Measurements from ENCODE around the gene AVPR2.

Gene AVPR2

DNA sequence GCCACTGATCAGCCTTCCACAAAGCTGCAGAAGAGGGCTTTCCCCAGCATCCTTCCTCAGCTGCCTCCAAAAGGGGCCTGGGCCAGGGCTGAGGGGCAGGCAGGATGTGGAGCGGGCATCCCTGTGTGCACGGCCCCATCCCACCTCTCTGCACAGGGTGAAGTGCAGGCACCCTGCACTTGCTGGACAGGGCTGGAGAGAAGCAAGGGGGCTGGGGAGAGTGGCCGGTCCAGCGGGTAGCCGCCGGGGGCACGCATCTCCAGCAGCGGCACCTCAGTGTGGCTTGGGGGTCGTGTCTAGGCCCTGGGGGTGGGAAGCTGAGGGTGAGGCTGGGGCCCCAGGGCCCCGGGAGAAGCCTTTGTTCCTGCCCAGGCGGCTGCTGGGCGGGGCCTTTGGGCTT is 3.0 kb downstream of the AVPR2 start:
- Mint-ChIP-seq H3K36me3 (ENCODE audit: low read depth) (peaks cover 58% of the 10 kb centered on the region), H3K27ac (no peak overlapping the region)
- intact Hi-C loops (cut with micrococcal nuclease) = no loop called here

DNA sequence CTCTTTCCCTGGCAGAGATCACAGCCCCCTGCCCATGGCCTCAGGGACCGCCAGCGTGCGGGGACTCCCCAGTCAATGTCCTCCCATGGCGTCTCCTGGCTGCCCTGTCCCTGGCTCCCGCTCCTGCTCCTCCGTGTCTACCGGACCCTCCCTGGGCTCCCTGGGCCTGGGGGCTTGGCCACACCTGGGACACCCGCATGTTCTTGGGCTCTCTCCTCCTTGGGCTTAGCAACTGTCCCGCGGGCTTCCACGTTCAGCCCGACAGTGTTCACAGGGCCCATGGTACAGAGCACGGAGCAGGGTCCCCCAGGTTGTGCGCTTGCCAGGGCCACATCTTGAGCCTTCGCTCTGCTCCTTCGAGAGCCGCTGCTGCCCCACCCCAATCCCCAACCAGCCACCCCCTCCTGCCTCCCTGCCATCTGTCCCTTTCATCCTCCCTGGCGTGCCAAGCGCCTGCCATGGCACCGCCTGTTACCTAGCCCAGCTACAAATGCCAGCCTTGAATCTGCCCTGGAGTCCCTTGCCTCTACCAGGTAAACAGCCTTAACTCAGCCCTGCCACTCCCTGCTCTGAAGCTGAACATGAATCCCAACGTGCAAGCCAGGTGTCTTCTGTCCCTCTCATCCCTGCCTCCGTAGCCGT is 3.9 kb downstream of the AVPR2 start:
- H3K9me3 Mint-ChIP-seq = no peaks in the 10 kb centered on the region
- intact Hi-C loops (cut with micrococcal nuclease) = no loop called here

More for the DNA sequence above, 3.0 kb downstream of the AVPR2 start:
- Mint-ChIP-seq H3K4me3 (no peak overlapping the region), H3K9me3 (no peaks in the 10 kb centered on the region), H3K4me1 (ENCODE audit: low read depth) (peaks cover 55% of the 10 kb centered on the region), H3K27me3 (no peaks in the 10 kb centered on the region)

DNA sequence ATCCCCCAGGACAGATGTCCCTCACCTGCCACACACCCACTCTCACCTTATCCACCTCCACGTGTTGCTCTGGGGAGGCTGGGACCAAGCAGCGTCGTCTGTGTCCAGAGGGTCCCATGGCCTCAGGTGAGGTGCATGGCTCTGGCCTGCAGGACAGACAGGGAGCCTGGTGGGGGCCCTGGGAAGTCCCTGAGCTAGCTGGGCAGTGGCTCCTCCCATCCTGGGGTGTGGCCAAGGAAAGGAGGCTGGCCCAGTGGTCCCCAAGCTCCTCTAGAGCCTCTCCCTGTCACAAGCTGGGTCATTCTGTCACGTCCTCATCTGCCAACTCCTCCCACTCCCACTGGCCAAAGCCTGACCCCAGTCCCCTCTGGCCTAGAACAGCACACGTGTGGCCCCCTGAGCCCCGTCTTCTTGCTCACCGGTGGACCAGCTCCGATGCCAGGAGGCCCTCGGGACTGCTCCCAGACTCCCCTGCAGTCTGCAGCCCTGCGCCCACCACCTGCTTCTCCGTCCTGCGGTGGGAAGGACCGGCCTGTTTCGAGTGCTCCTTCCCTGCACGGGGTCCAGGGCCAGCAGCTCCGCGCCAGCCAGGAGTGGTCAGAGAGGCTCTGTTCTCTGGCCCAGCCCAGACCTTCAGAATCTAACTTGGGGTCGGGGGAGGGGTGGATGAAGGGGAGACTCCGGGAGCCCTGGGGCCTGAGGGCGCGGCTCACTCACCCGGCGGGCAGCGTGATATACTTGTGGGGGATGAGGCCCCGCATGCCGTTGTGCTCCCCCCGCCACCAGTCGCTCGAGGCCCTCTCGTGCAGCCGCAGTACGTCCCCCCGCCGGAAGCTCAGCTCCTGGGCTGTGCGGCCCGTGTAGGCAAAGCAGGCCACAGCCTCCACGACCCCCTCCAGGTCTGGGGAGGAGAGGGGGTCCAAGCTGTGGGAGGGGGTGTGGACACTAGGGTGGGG is 4.8 kb downstream of the AVPR2 start:
- Mint-ChIP-seq H3K36me3 (ENCODE audit: low read depth) (peaks cover 77% of the 10 kb centered on the region), H3K27ac (no peak overlapping the region), H3K4me1 (ENCODE audit: low read depth) (peaks cover 37% of the 10 kb centered on the region), H3K4me3 (no peak overlapping the region), H3K9me3 (no peaks in the 10 kb centered on the region), H3K27me3 (no peaks in the 10 kb centered on the region)
- intact Hi-C loops (cut with micrococcal nuclease) = no loop called here

More for the DNA sequence above, 3.9 kb downstream of the AVPR2 start:
- Mint-ChIP-seq H3K27ac (peak overlapping the region; percentile 25), H3K36me3 (ENCODE audit: low read depth) (peaks cover 67% of the 10 kb centered on the region), H3K4me3 (no peak overlapping the region), H3K4me1 (ENCODE audit: low read depth) (peaks cover 47% of the 10 kb centered on the region), H3K27me3 (no peaks in the 10 kb centered on the region)

DNA sequence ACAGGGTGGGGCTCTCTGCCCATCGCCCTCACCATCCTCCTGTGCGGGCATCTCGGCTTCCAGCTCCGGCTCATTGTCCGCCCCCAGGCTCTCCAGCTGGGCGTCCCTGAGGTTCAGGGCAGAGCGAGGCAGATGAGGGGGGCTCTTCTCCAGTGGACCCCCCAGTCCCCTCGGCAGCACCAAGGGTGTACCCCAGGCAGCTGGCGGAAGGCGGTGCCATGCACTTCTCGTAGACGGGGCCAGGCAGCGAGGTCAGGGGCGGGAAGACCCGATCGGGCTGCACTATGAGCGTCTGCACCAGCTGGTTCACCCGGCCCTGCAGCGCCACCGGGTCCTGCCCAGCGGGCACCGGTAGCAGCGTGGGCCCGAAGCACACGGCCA is 5.5 kb downstream of the AVPR2 start:
- H3K27ac Mint-ChIP-seq = no peak overlapping the region
- H3K4me1 Mint-ChIP-seq (ENCODE audit: low read depth) = peaks cover 32% of the 10 kb centered on the region
- H3K27me3 Mint-ChIP-seq = no peaks in the 10 kb centered on the region
- no peaks in the 10 kb centered on the region for H3K9me3 Mint-ChIP-seq
- peaks cover 83% of the 10 kb centered on the region for H3K36me3 Mint-ChIP-seq (ENCODE audit: low read depth)
- H3K4me3 Mint-ChIP-seq = no peak overlapping the region
- intact Hi-C loops (cut with micrococcal nuclease) = no loop called here

DNA sequence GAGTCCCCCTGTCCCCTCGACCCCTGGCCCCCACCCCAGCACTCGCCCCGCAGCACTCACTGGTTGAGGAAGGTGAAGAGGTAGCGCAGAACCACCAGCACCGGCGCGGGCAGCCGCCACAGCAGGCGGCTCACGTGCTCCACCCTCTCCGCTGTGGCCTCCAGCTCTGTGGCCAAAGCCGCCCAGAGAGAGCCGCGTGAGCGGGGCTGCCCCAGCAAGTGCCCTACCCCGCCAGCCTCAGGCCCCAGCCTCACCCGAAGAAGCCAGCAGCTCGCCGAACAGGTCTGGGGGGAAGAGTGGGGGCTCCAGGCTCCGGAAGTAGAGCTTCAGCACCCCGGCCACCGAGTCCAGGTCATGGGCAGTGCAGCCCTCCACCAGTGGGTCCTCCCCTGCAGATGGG is 6.0 kb downstream of the AVPR2 start:
- intact Hi-C loops (cut with micrococcal nuclease) = no loop called here
- no peaks in the 10 kb centered on the region for H3K27me3 Mint-ChIP-seq
- no peak overlapping the region for H3K4me3 Mint-ChIP-seq
- H3K27ac Mint-ChIP-seq = no peak overlapping the region
- H3K4me1 Mint-ChIP-seq (ENCODE audit: low read depth) = peaks cover 27% of the 10 kb centered on the region
- H3K36me3 Mint-ChIP-seq (ENCODE audit: low read depth) = peaks cover 88% of the 10 kb centered on the region
- H3K9me3 Mint-ChIP-seq = no peaks in the 10 kb centered on the region

DNA sequence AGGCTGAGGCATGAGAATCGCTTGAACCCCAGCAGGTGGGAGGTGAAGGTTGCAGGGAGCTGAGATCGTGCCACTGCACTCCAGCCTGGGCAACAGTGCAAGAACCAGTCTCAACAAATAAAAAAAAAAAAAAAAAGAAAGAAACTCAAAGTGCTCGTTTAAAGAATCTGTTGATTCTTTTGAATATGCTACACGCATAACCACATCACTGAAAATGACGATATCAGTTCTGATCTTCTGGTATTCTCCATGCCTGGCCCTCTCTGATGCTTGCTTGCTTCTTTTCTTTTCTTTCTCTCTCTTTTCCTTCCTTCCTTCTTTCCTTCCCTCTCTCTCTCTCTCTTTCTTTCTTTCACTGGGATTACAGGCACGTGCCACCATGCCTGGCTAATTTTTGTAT is 7.3 kb downstream of the AVPR2 start:
- Mint-ChIP-seq H3K27me3 (no peaks in the 10 kb centered on the region), H3K4me1 (ENCODE audit: low read depth) (peaks cover 13% of the 10 kb centered on the region), H3K9me3 (no peaks in the 10 kb centered on the region), H3K27ac (peak overlapping the region; percentile 58), H3K36me3 (ENCODE audit: low read depth) (peaks cover 96% of the 10 kb centered on the region), H3K4me3 (no peak overlapping the region)
- intact Hi-C loops (cut with micrococcal nuclease) = no loop called here

DNA sequence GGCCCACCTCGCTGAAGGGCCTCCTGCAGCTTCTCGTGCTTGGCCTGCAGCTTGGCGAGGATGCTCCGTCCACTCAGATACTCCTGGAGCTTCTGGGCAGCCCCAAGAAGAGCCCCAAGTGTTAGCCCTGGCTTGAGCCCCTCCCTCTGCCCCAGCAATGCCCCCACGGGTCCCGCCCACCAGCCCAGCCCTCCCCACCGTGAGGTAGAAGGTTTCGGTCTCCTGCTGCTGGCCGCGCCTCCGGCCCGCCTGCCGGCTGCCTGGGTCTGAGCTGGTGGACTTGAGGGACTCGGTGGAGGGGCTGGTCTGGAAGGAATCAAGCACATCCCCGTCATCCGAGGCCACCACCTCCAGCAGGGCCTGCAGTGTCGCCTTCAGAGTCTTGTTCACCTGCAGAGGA is 8.7 kb downstream of the AVPR2 start:
- Mint-ChIP-seq H3K27ac (no peak overlapping the region), H3K27me3 (no peaks in the 10 kb centered on the region), H3K9me3 (no peaks in the 10 kb centered on the region), H3K36me3 (ENCODE audit: low read depth) (peaks cover 93% of the 10 kb centered on the region), H3K4me1 (ENCODE audit: low read depth) (peaks cover 9% of the 10 kb centered on the region), H3K4me3 (no peak overlapping the region)
- intact Hi-C loops (cut with micrococcal nuclease) = no loop called here

DNA sequence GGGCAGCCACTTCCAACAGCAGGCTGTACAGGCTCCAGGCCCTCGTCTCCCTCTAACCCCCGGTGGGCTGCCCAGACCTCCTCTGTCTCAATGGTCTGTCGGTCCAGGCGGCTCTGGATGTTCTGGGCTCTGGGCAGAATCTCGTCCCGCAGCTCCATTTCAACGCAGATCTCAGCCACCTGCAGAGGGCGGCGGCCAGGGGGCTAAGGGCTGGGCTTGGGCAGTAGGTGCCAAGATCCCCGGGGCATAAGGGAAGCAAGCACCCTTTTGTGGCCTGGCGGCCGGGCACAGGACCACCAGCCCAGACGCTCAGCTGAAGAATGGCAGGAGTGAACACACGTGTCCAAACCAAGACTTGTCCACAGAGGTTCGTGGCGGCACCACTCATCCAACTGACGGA is 9.2 kb downstream of the AVPR2 start:
- no peaks in the 10 kb centered on the region for H3K27me3 Mint-ChIP-seq
- no peaks in the 10 kb centered on the region for H3K9me3 Mint-ChIP-seq
- H3K4me3 Mint-ChIP-seq = no peak overlapping the region
- H3K36me3 Mint-ChIP-seq (ENCODE audit: low read depth) = peaks cover 93% of the 10 kb centered on the region
- H3K4me1 Mint-ChIP-seq (ENCODE audit: low read depth) = peaks cover 4% of the 10 kb centered on the region
- no peak overlapping the region for H3K27ac Mint-ChIP-seq
- intact Hi-C loops (cut with micrococcal nuclease) = no loop called here

DNA sequence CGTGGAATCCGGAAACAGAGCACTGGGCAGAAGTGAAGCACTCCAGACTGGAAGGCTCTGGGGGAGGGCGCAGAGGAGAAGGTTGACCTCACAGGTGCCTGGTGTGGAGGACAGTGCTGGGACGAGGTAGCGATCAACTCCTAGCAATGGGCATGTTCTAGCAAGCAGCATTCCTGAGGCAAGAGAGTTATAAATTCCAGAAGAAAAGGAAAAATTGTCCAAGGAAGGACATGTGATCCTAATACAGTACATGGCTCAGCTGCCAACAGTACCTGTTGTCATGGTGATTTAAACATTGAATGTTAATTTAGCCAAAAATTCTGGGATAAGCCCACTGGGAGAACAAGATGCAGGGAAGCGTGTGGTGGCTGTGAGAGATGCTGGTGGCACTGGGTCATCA is 13.4 kb downstream of the AVPR2 start:
- H3K4me3 Mint-ChIP-seq = no peak overlapping the region
- intact Hi-C loops (cut with micrococcal nuclease) = no loop called here
- H3K27me3 Mint-ChIP-seq = no peaks in the 10 kb centered on the region
- H3K27ac Mint-ChIP-seq = no peak overlapping the region
- H3K9me3 Mint-ChIP-seq = no peaks in the 10 kb centered on the region
- peaks cover 96% of the 10 kb centered on the region for H3K36me3 Mint-ChIP-seq (ENCODE audit: low read depth)
- H3K4me1 Mint-ChIP-seq (ENCODE audit: low read depth) = peaks cover 11% of the 10 kb centered on the region

DNA sequence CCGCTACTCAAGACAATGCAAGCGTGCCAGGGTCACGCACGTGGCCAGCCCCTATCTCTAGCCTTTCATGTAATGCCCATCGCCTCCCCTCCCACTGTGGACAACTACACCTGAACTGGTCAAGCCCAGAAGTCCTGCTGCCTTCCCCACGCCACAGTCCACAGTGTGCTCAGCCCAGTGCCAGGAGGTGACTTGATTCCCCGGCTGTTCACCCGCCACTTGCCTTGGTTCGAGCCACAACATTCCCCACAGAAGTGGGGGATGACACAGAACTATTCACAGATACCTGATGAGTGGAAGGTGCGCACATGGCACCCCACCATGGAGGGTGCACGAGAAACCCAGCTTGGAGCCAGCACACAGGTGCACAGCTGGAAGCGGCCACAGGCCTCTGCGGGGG is 14.8 kb downstream of the AVPR2 start:
- Mint-ChIP-seq H3K9me3 (no peaks in the 10 kb centered on the region), H3K4me1 (ENCODE audit: low read depth) (peaks cover 20% of the 10 kb centered on the region), H3K27ac (no peak overlapping the region), H3K4me3 (no peak overlapping the region), H3K27me3 (no peaks in the 10 kb centered on the region), H3K36me3 (ENCODE audit: low read depth) (peaks cover 96% of the 10 kb centered on the region)
- intact Hi-C loops (cut with micrococcal nuclease) = no loop called here

DNA sequence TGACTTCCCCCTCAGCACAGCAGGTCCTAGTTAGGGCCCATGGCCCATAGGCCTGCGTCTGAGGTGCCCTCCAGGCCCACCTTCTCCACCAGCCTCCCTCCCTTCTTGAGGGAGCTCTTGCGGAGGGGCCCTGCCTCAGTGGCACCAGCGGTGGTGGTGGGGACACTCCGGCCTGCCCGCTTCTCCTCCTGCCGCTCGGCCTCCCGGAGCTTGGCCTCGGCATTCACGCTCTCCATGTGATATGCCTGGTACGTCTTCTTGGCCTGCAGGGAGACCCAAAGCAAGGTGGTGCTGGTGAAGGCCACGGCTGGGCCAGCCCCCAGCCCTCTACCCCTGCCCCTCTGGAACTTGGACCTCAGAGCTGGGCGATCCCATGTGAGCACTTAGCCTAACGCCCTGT is 16.1 kb downstream of the AVPR2 start:
- Mint-ChIP-seq H3K9me3 (no peaks in the 10 kb centered on the region), H3K36me3 (ENCODE audit: low read depth) (peaks cover 92% of the 10 kb centered on the region), H3K27me3 (no peaks in the 10 kb centered on the region), H3K27ac (no peak overlapping the region), H3K4me1 (ENCODE audit: low read depth) (peaks cover 24% of the 10 kb centered on the region), H3K4me3 (no peak overlapping the region)
- intact Hi-C loops (cut with micrococcal nuclease) = no loop called here

DNA sequence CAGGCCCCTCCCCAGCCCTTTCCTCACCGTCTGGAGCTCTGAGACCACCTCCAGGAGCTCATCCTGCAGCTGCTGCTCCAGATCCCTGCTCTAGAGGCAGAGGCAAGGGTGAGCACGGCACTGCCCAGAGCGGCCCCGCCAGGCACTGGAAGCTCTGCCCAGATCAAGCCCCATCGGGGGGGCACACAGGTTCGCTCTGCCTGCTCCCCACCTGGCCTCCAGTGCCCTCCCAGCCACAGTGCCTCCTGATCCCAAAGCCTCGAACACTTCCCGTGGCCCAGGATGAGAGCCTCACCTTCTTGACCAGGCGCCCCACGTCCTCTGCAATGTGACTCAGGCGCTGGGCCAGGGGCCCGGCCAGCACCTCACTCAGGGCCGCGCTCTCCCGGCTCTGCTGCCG is 16.6 kb downstream of the AVPR2 start:
- Mint-ChIP-seq H3K27ac (no peak overlapping the region), H3K4me3 (no peak overlapping the region), H3K9me3 (no peaks in the 10 kb centered on the region), H3K27me3 (no peaks in the 10 kb centered on the region), H3K36me3 (ENCODE audit: low read depth) (peaks cover 91% of the 10 kb centered on the region), H3K4me1 (ENCODE audit: low read depth) (peaks cover 24% of the 10 kb centered on the region)
- intact Hi-C loops (cut with micrococcal nuclease) = no loop called here

DNA sequence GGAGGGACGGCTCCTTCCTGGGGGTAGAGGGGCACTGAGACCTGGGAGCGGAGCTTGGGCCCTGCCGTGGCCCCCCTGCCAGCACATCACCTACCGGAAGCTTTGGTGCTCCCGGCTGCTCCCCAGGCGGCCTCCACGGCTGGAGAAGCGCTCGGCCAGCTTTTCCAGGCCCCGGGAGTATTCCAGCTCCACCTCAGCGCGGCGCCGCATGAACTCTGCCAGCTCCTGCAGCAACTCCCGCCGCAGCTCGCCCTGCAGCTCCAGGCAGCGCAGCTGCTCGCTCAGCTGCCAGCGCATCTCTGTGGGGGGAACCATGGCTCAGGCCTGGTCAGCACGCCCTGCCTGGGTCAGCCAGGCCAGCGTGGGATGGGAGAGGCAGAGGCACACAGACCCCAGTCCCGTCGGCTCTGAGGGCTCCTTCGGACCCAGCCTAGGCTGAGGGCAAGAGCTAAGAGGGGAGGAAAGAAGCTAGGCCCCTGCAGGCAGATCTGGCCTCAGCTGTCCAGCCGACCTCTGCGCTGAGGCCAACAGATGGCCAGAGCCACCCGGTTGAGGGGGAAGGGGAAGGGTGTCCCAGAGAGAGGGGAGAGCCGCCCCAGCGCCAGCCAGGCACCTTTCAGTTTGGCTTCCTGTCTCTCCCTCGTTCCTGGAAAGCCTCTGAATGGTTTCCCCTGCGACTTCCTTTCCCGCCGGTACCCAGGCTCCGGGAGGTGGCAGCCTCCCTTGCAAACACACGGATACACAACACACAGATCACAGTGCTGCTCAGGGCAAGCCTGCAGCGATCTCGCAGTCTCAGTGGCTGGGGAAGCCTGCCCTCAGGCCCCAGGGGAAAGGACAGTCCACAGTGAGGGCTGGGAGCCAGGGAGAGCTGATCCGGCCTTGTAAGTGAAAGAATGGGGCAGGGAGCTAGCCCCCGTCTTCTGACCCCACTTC is 17.3 kb downstream of the AVPR2 start:
- H3K9me3 Mint-ChIP-seq = no peaks in the 10 kb centered on the region
- peak overlapping the region; percentile 90 for H3K4me3 Mint-ChIP-seq
- intact Hi-C loops (cut with micrococcal nuclease) = no loop called here
- peaks cover 29% of the 10 kb centered on the region for H3K4me1 Mint-ChIP-seq (ENCODE audit: low read depth)
- no peak overlapping the region for H3K27ac Mint-ChIP-seq
- no peaks in the 10 kb centered on the region for H3K27me3 Mint-ChIP-seq
- peaks cover 90% of the 10 kb centered on the region for H3K36me3 Mint-ChIP-seq (ENCODE audit: low read depth)
